ENCODE measurements around the gene NXT1.
"Not testable (repeated sequence)": the region's sequence is repeated elsewhere in the genome, so short reads cannot be mapped to it uniquely, and the experiment has no call there.

The NXT1 gene

DNA sequence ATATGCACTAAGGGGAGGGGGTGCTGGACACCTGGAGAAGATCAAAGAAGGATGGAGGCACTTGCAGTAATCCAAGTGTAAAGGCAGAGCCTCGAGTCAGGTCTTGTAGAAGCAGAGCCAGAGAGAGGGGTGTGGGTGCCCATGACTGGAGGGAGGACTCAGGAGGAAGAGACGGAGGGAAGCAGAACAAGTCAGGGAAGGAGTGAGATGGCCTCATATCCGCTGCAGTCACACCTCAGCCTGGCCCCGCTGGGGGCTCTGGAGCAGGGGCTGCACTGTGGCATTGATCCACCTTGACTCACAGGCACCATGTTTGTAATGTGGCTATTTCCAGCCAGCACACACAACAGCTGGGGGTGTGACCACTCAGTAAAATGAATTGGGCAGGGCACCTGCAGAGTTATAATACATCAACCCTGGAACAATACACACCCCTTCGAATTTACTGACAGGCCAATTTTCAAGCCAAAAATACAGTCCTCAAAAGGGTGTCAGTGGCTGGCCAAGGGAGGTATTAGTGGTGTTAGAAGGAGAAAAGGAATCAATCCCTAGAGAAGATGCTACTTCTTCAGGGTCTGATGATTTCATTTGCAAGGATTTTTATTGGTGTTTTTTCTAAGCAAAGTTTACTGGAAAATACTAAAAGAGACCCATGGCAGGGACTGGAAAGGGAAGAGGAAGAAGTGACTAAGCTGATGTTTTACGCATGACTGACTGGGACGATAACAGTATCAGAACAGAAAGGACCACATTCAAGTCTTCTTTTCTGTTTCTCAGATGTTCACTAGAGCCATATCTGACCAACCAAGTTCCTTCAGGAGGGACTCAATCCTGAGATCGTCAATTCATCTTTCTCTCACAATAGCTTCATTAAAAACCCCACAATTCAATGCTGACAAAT, 18.9 kb upstream of the NXT1 start:
- DNase-seq, result no peak

DNA sequence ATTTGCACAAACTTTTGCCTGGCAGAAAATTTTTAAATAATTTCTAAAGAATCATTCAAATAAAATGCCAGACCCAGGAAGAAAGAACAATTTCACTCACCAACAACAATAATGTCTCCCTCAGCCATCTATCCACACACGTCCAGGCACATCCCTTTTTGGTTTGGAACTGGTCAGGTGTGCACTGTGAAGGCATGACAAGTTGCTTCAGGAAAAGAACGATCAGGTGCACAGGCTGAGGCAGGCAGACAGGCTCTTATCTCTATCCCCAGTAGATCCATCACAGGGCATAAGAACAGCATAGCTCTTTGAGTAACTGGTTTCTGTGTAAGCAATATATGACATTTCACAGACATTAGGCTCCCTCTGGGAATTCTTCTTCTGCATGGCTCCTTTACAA, 18.1 kb upstream of the NXT1 start:
- no peak for DNase-seq

DNA sequence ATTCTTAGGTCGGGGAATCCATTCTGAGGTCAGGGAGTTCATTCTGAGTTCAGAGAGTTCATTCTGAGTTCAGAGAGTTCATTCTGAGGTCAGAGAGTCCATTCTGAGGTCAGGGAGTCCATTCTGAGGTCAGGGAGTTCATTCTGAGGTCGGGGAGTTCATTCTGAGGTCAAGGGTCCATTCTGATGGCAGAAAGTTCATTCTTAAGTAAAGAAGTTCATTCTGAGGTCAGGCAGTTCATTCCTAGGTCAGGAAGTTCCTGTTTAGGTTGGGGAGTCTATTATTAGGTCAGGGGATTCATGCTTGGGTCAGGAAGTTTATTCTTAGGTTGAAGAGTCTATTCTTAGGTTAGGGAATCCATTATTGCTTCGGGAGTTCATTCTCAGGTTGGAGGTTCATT, 16.5 kb upstream of the NXT1 start:
- DNase-seq, result no peak

DNA sequence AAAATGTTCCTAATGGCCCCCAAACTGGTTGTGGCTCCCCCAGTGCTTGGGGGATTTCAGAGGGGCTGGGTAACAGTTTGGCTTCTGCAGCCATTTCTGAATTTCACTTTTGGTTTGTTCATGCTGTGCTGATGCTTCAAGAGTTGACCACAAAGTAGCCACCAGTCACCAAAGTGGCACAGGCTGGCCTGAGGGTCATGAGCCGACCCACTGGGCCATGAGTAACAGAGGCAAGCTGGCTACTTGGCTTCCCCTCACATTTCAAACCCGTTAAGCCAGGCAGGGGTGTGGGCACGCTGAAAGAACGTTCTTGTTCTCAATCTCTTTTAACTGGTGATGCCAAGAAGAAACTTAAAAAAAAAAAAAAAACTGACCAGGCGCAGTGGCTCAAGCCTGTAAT, 15.1 kb upstream of the NXT1 start:
- no peak for DNase-seq

GRCh38 chr20:23336476-23336875, 14.1 kb upstream of the NXT1 start:
- DNase-seq, result no peak

DNA sequence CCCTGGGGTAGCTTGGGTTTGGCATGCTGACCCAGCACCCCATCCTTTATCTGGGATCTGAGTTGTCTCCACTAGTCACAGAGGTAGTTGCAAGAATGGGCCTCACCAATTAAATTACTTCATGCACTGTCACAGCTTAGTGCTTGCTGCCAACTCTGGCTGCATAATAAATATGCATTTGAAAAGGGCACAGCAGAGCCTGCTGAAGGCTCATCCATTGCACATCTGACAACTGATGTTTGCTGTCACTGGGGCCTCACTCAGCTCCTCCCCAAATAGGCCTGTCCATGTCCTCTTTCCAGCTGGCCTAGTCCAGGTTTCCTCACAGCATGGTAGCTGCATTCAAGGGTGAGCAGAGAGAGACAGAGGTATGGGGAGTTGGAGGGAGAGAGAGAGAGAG, 13.3 kb upstream of the NXT1 start:
- no peak for DNase-seq

DNA sequence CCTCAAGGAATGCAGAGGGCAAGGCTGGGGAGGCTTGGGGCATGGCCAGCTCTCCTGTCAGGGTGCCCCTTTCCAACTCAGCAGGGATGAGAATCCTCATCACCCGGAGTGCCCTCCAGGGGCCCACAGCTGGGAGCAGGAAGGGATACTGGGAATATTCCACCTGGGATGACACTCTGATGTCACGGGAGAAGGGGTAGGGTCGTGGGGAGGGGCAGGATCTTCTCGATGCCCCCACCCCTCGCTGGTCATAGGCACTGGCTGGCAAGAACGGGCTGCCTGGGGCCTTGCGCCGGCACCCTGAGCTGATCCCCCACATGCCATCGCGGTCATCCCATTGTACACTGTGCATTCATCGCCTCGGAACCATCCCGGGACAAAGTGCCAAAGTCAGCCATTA, 10.6 kb upstream of the NXT1 start:
- no peak for DNase-seq

DNA sequence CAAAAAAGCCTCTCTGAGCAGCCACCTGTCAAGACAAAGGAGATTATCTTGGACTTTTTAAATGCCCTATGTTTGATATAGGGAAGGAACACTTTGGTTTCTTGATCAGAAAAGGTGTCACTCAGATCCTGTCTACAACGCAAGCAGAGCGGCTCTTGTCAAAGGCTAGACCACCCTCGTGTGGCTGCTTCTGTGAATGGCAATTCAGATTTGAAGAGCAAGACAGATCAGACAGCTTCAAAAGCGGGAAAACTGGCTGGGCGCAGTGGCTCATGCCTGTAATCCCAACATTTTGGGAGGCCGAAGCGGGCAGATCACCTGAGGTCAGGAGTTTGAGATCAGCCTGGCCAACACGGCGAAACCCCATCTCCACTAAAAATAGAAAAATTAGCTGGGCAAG, 10.1 kb upstream of the NXT1 start:
- DNase-seq, result peak; percentile 38

- no peak for DNase-seq
Measured at GRCh38 chr20:23341073-23341472, 9.5 kb upstream of the NXT1 start.

- DNase-seq, result no peak
Measured at GRCh38 chr20:23343590-23343989, 7.0 kb upstream of the NXT1 start.

- no peak for DNase-seq
Measured at GRCh38 chr20:23344336-23344735, 6.3 kb upstream of the NXT1 start.

DNA sequence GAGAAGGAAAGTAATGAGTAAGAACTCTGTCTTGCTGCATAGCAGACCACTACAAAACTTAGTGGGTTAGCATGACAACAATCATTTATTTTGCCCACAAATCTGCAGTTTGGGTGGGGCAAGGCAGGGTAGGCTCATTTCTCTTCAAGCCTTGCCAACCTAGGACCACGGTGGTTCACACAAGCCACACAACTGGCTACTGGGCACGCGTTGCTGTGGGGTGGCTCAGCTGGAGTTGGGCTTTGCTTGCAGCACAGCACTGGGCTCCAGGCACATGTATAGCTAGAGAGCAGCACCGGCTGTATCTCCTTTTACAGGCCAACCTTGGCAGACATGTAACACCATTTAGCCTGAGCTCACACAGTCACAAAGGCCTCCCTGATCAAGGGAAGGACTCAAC, 4.6 kb upstream of the NXT1 start:
- DNase-seq, result no peak

DNA sequence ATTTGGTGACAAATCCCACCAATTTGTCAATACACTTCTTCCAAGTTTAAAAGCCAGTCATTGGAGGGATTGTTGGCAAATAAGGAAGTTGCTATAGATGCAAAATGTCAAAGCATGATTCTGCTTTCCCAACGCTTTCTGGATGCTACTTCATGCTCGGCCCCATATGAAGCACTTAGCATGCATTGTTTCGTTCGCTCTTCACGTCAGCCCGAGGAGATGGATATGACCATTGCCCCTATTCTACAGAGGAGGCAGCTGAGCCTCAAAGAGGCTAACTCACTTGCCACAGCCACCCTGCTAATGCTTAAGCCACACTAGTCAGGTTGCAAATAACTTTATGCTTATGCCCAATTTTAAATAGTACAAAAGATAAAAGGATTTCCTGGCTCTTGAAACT, 2.8 kb upstream of the NXT1 start:
- DNase-seq, result no peak

- DNase-seq, result not testable (repeated sequence)
Measured at GRCh38 chr20:23348510-23348909, 2.1 kb upstream of the NXT1 start.

- DNase-seq, result peak; percentile 84
Measured at GRCh38 chr20:23349338-23350195, 1.0 kb upstream of the NXT1 start.

- DNase-seq, result peak; percentile 73
Measured at GRCh38 chr20:23350904-23351838, 580 bp downstream of the NXT1 start.

DNA sequence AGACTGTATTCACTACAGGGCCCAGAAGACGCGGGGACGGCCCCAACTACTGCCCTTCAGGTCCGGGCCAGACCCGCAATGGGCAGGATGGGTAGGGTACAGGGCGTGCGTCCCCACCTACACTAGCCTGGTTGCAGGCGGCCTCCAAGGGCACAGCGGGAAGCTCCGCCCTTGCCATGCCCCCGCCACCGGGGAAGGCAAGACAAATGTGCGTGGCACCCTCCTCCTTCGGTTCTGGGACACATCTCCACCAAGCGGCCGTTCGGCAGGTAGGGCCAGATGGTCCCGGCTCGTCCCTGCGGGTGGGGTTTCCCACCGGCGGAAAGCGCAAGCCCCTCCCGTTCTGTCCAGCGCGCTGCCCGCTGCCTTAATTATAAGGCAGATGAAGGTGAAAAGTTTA, 5.6 kb downstream of the NXT1 start:
- DNase-seq, result no peak

GRCh38 chr20:23357767-23358562, 7.4 kb downstream of the NXT1 start:
- DNase-seq, result peak; percentile 100

DNA sequence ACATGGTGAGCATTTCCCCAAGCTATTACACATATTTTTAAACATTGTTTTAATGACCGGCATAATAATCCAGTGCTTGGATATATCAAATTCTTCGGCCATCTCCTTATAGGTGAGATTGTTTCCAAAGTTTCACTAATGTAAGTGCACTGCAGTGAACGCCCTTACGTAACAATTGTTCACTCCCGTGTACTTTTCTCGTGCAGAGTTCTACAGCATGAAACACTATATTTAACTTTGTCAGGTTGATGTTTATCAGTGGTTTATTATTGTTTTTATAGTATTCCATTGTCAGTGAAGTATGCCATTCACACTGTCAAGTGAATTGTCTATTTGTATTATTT, 7.9 kb downstream of the NXT1 start:
- DNase-seq, result no peak

- no peak for DNase-seq
Measured at GRCh38 chr20:23358923-23359593, 8.5 kb downstream of the NXT1 start.

GRCh38 chr20:23360531-23360930, 9.9 kb downstream of the NXT1 start:
- no peak for DNase-seq

GRCh38 chr20:23361119-23361475, 10.5 kb downstream of the NXT1 start:
- no peak for DNase-seq
